Natural killer cell (primary cell): ENCODE measurements around the gene ZKSCAN1. TPM values are rescaled to one million over a fixed set of nuclear protein-coding genes. Genes with fewer than 3 reads are reported as not detected.

Source experiments
- ATAC-seq, 3 donors: fragments of 150-1000 bp in 2 of 3; fragments of 200-7000 bp in 1 of 3; cut with Tn5 transposase; 1 replicate in 1 of 3; 2 replicates in 2 of 3; pipeline ENCODE4 v1.10.0; 2021; ENCODE audit warnings: mild to moderate bottlenecking in 2 of 3, moderate library complexity in 2 of 3
- DNase-seq, 2 donors: peaks; one replicate each; pipeline versions ENCODE4 v3.0.0 to v3.0.0-alpha.2; 2013 to 2021; ENCODE audit warnings: mixed read lengths in 1 of 2
- H3K27ac ChIP-seq: one replicate; pipeline ENCODE4 v1.5.1; 2013; ENCODE audit warnings: mild to moderate bottlenecking, low read length
- H3K27me3 ChIP-seq: one replicate; pipeline ENCODE4 v1.6.1; 2013; ENCODE audit warnings: low read length; ENCODE audit not compliant: control insufficient read depth, insufficient read depth
- H3K36me3 ChIP-seq: one replicate; pipeline ENCODE4 v1.6.1; 2013; ENCODE audit warnings: low read length; ENCODE audit not compliant: control insufficient read depth, insufficient read depth
- H3K4me1 ChIP-seq: one replicate; pipeline ENCODE4 v1.6.1; 2013; ENCODE audit warnings: low read length; ENCODE audit not compliant: control insufficient read depth, insufficient read depth
- H3K4me3 ChIP-seq: one replicate; pipeline ENCODE4 v1.5.1; 2013; ENCODE audit warnings: low read length
- H3K9me3 ChIP-seq: one replicate; pipeline ENCODE4 v1.6.1; 2013; ENCODE audit warnings: low read length; ENCODE audit not compliant: control insufficient read depth, insufficient read depth
- H3K27ac Mint-ChIP-seq, 2 donors: one replicate each; pipeline ENCODE4 v1.8.0; 2022; ENCODE audit warnings: mild to moderate bottlenecking in 2 of 2, mixed read lengths in 2 of 2, moderate library complexity in 1 of 2
- H3K27me3 Mint-ChIP-seq, 2 donors: one replicate each; pipeline ENCODE4 v1.8.0; 2022; ENCODE audit warnings: low read depth in 2 of 2, mixed read lengths in 2 of 2
- H3K36me3 Mint-ChIP-seq: one replicate; pipeline ENCODE4 v1.8.0; 2022; ENCODE audit warnings: mixed read lengths
- H3K4me1 Mint-ChIP-seq, 2 donors: one replicate each; pipeline ENCODE4 v1.8.0; 2022; ENCODE audit warnings: mixed read lengths in 2 of 2
- H3K4me3 Mint-ChIP-seq: one replicate; pipeline ENCODE4 v1.8.0; 2022; ENCODE audit warnings: mild to moderate bottlenecking, moderate library complexity, mixed read lengths
- H3K9me3 Mint-ChIP-seq, 2 donors: one replicate each; pipeline ENCODE4 v1.8.0; 2022; ENCODE audit warnings: mixed read lengths in 2 of 2
- WGBS: methylation state at CpG from one replicate; pipeline ENCODE4 v1.1.7; 2013; ENCODE audit warnings: missing lambda C conversion rate; ENCODE audit not compliant: insufficient coverage; 5-methylcytosine and 5-hydroxymethylcytosine counted together
- intact Hi-C: fragments of 100-400 bp; cut with micrococcal nuclease; formaldehyde crosslinking; loops from one replicate; pipeline ENCODE4 v1.14.2; 2022
- total RNA-seq, 4 donors: library from RNA; stranded (reverse); fragments of 120-200 nt in 1 of 4; gene quantifications; one replicate each; pipeline versions ENCODE4 v1.2.3 to v1.2.4, GENCODE V29; 2013 to 2022
- TF ChIP-seq, protein P1 (sequence below): fragments of 200-600 bp; IDR thresholded peaks from one replicate; pipeline ENCODE4 v1.8.0; 2022; ENCODE audit warnings: antibody characterized with exemption

The ZKSCAN1 gene
- total RNA-seq, 3 donors from 2014 or later (not counting 1 experiment from before 2014, with no cell fraction given): 57.6 to 62.5 (median 60.8) TPM

DNA sequence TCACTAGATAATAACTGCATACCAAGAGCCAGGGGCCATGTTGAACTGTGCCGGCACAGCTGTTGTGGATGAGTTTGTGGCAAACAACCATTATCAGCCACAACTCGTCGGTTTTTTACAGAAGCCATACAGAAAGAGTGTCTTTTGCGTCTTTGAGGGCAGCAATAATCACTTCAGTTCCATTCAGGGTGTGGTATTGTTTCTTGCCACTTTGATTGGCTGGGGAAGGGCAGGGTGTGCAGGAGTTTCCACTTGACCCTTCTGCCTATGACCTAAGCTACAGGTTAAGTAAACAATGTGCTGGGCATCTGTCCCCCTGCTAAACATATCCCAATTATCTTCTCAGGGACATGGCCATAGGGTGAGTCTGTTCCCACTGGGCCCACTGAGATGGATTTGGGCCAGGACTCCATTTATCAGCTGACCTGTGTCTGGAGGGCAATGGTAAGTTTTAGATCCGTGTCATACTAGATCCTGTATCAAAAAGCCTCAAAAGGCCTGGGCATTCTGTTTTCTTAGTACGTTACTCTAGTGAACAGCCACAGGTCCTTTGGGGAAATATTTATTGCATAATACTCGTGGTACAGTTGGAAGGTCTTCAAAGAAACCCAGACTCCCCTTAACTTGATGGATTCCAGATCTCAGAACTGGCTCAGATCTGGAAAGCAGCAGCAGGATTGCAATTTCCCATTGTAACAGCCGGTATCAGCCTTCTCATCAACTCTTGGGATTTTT is 50.2 kb downstream of the ZKSCAN1 start:
- TF ChIP-seq, protein P1, sequence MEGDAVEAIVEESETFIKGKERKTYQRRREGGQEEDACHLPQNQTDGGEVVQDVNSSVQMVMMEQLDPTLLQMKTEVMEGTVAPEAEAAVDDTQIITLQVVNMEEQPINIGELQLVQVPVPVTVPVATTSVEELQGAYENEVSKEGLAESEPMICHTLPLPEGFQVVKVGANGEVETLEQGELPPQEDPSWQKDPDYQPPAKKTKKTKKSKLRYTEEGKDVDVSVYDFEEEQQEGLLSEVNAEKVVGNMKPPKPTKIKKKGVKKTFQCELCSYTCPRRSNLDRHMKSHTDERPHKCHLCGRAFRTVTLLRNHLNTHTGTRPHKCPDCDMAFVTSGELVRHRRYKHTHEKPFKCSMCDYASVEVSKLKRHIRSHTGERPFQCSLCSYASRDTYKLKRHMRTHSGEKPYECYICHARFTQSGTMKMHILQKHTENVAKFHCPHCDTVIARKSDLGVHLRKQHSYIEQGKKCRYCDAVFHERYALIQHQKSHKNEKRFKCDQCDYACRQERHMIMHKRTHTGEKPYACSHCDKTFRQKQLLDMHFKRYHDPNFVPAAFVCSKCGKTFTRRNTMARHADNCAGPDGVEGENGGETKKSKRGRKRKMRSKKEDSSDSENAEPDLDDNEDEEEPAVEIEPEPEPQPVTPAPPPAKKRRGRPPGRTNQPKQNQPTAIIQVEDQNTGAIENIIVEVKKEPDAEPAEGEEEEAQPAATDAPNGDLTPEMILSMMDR: no peak
- peaks cover 36% of the 10 kb centered on the region for H3K36me3 ChIP-seq
- no peak overlapping the region for H3K4me3 Mint-ChIP-seq
- 93% methylated on average over 8 of the region's 8 CpGs for WGBS
- H3K36me3 Mint-ChIP-seq: peaks cover 5% of the 10 kb centered on the region
- H3K4me1 ChIP-seq: no peaks in the 10 kb centered on the region
- H3K4me3 ChIP-seq: no peak overlapping the region
- no peaks in the 10 kb centered on the region for H3K4me1 Mint-ChIP-seq
- H3K9me3 ChIP-seq: peaks cover 8% of the 10 kb centered on the region
- no peaks in the 10 kb centered on the region for H3K27me3 ChIP-seq
- intact Hi-C loops: no loop called here
- no peak overlapping the region for H3K27ac ChIP-seq
- H3K27me3 Mint-ChIP-seq: no peaks in the 10 kb centered on the region
- no peak overlapping the region for H3K27ac Mint-ChIP-seq
- ATAC-seq: no peak
- H3K9me3 Mint-ChIP-seq: no peaks in the 10 kb centered on the region
- no peak for DNase-seq

DNA sequence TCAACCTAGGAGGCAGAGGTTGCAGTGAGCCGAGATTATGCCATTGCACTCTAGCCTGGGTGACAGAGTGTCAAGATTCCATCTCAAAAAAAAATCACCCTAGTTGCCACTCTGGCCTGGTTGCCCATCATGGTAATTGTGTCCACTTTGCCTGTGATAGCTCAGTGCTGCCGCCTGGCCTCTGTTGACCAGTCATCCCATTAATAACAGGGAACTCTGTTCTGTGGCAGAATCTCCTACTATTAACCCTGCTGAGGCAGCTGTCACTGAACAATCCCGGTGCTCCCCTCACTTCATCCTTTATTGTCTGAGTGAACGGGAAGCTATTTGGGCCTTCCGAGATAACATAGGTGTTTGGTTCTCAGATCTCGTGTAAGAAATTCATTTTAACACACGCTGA is 51.6 kb downstream of the ZKSCAN1 start:
- ATAC-seq (no peak), DNase-seq (no peak)
- Histone ChIP-seq H3K27ac (no peak overlapping the region), H3K27me3 (no peaks in the 10 kb centered on the region), H3K9me3 (peaks cover 21% of the 10 kb centered on the region), H3K4me1 (no peaks in the 10 kb centered on the region), H3K4me3 (no peak overlapping the region), H3K36me3 (peaks cover 41% of the 10 kb centered on the region)
- TF ChIP-seq, protein P1: no peak
- Mint-ChIP-seq H3K4me3 (no peak overlapping the region), H3K9me3 (peaks cover 2 to 5% of the 10 kb centered on the region in 2 donors), H3K4me1 (no peaks in the 10 kb centered on the region), H3K27me3 (no peaks in the 10 kb centered on the region), H3K36me3 (peaks cover 18% of the 10 kb centered on the region), H3K27ac (no peak overlapping the region)
- WGBS: 97% methylated on average over 7 of the region's 7 CpGs
- intact Hi-C loops: no loop called here

DNA sequence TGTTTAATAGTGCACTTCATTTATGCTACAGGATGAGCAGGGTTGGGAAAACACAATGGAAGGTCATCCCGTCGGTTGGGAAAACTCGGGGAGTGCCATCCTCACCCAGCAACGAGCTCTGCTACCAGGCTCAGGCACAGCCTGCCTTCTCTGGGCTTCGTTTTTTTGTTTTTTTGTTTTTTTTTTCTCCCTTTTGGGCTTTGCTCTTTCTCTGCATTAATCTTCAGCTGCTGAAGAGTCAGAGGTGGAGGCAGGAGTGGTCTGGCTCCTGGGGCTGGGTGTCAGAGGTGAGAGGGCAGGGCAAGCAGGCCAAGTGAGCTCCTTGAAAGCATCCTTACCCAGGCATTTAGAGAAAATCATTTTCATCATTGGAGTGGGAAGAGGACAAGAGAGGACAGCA is 54.6 kb downstream of the ZKSCAN1 start:
- H3K4me1 ChIP-seq: no peaks in the 10 kb centered on the region
- Mint-ChIP-seq H3K27ac (no peak overlapping the region), H3K9me3 (peaks cover 4 to 11% of the 10 kb centered on the region in 2 donors), H3K36me3 (peaks cover 29% of the 10 kb centered on the region), H3K4me3 (no peak overlapping the region), H3K4me1 (no peaks in the 10 kb centered on the region), H3K27me3 (no peaks in the 10 kb centered on the region)
- H3K27me3 ChIP-seq: no peaks in the 10 kb centered on the region
- WGBS: 95% methylated on average over 5 of the region's 5 CpGs
- intact Hi-C loops: no loop called here
- TF ChIP-seq, protein P1: no peak
- H3K4me3 ChIP-seq: no peak overlapping the region
- no peak for ATAC-seq
- DNase-seq: no peak
- peaks cover 34% of the 10 kb centered on the region for H3K9me3 ChIP-seq
- H3K27ac ChIP-seq: no peak overlapping the region
- peaks cover 51% of the 10 kb centered on the region for H3K36me3 ChIP-seq
